OCI-LY7 (cell line): Measurements from ENCODE around the gene PRRC2B. TPM values are rescaled to one million over a fixed set of nuclear protein-coding genes. Genes with fewer than 3 reads are reported as not detected.

ENCODE experiments used
- BruUV-seq: library from RNA; stranded (reverse); fragments of 400-500 nt; replicated peaks from 2 replicates; lab custom pipeline; 2021; lab: Mats Ljungman, UMichigan
- CTCF ChIA-PET: fragments of 300-600 bp; sonication (Branson Sonifier 250); formaldehyde crosslinking; loops from one replicate; lab custom pipeline; 2022; ENCODE audit warnings: antibody characterized with exemption; ENCODE audit not compliant: unreplicated experiment; lab: Charles Lee
- POLR2A ChIA-PET: fragments of 300-600 bp; sonication (Branson Sonifier 250); formaldehyde crosslinking; loops from one replicate; lab custom pipeline; 2022; ENCODE audit warnings: antibody characterized with exemption; lab: Charles Lee
- DNase-seq: peaks from one replicate; pipeline ENCODE4 v3.0.0-alpha.2; 2015; ENCODE audit warnings: low spot score
- H2AFZ ChIP-seq: fragments of 200-600 bp; sonication (generic), shearing (Covaris generic); 2 replicates; pipeline ENCODE4 v1.6.1; 2014; ENCODE audit warnings: mild to moderate bottlenecking, antibody characterized with exemption, low read length, moderate library complexity
- H3K27ac ChIP-seq: fragments of 200-600 bp; sonication (generic); 2 replicates; pipeline ENCODE4 v1.5.1; 2014; ENCODE audit warnings: mixed run types, low read depth, mild to moderate bottlenecking, moderate library complexity, low read length, inconsistent platforms; ENCODE audit not compliant: poor library complexity, severe bottlenecking
- H3K36me3 ChIP-seq: fragments of 200-600 bp; sonication (generic); 2 replicates; pipeline ENCODE4 v1.6.1; 2014; ENCODE audit warnings: mild to moderate bottlenecking, antibody characterized with exemption, low read length, moderate library complexity, mixed read lengths; ENCODE audit not compliant: insufficient read depth
- H3K4me1 ChIP-seq: fragments of 200-600 bp; sonication (generic); 2 replicates; pipeline ENCODE4 v1.5.1; 2014; ENCODE audit warnings: mild to moderate bottlenecking, low read length; ENCODE audit not compliant: insufficient read depth, poor library complexity, severe bottlenecking
- H3K4me2 ChIP-seq: fragments of 200-600 bp; sonication (generic); 2 replicates; pipeline ENCODE4 v1.6.1; 2014; ENCODE audit warnings: mild to moderate bottlenecking, low read length
- H3K4me3 ChIP-seq: fragments of 200-600 bp; sonication (generic); 2 replicates; pipeline ENCODE4 v1.5.1; 2014; ENCODE audit warnings: mild to moderate bottlenecking, low read depth, low read length; ENCODE audit not compliant: poor library complexity, severe bottlenecking
- H3K79me2 ChIP-seq: fragments of 200-600 bp; sonication (generic); 2 replicates; pipeline ENCODE4 v1.6.1; 2016; ENCODE audit warnings: low read depth, mild to moderate bottlenecking, low read length, moderate library complexity, mixed read lengths; ENCODE audit not compliant: insufficient read depth
- H3K9me2 ChIP-seq: fragments of 200-600 bp; sonication (generic); 2 replicates; pipeline ENCODE4 v1.6.1; 2016; ENCODE audit warnings: mild to moderate bottlenecking, low read length, mixed read lengths; ENCODE audit not compliant: insufficient read depth
- H3K9me3 ChIP-seq: fragments of 200-600 bp; sonication (generic); 2 replicates; pipeline ENCODE4 v1.6.1; 2014; ENCODE audit warnings: mild to moderate bottlenecking, mixed run types, low read length, mixed read lengths
- H4K20me1 ChIP-seq: fragments of 200-600 bp; sonication (generic); 2 replicates; pipeline ENCODE4 v1.6.1; 2014; ENCODE audit warnings: mild to moderate bottlenecking, antibody characterized with exemption, low read length, moderate library complexity, mixed read lengths; ENCODE audit not compliant: insufficient read depth
- CTCF ChIP-seq: fragments of 200-600 bp; sonication (generic); conservative IDR thresholded peaks from 2 replicates; pipeline ENCODE4 v1.5.1; 2014; ENCODE audit warnings: mild to moderate bottlenecking, antibody characterized with exemption, low read length, moderate library complexity, mixed read lengths
- EZH2phosphoT487 ChIP-seq: fragments of 200-600 bp; sonication (generic); IDR thresholded peaks from 2 replicates; pipeline ENCODE4 v1.6.1; 2018; ENCODE audit warnings: low read depth, borderline replicate concordance, mild to moderate bottlenecking, mixed run types, antibody characterized with exemption, low read length, moderate library complexity, mixed read lengths
- intact Hi-C: fragments of 100-400 bp; cut with micrococcal nuclease; formaldehyde crosslinking; loops from one replicate; pipeline ENCODE4 v1.10.0; 2022; ENCODE audit not compliant: unreplicated experiment
- total RNA-seq, 2 experiments: library from RNA; depleted of rRNA in 1 of 2; stranded (reverse); fragments of >200 nt in 1 of 2; shearing (Covaris generic) in 1 of 2; gene quantifications; 2 replicates each; pipeline ENCODE4 v1.2.3, GENCODE V29; 2014 to 2022

Gene PRRC2B
- total RNA-seq, 2 experiments from 2014 or later = 84.2 to 210 TPM

- H3K79me2 ChIP-seq = no peaks in the 10 kb centered on the region
- no peak for DNase-seq
- H3K4me2 ChIP-seq = no peak overlapping the region
- H2AFZ ChIP-seq = no peak overlapping the region
- no peaks in the 10 kb centered on the region for H3K9me3 ChIP-seq
- peaks cover 100% of the 10 kb centered on the region for H3K36me3 ChIP-seq
- intact Hi-C loops = no loop called here
- no TSS peak for BruUV-seq
- no peaks in the 10 kb centered on the region for H3K9me2 ChIP-seq
- H3K4me1 ChIP-seq = no peaks in the 10 kb centered on the region
- ChIA-PET CTCF (no interaction called here), POLR2A (interaction anchor here (0.5 kb wide), 1 partner anchor 1436 kb away, joined by 3 read pairs; no protein-coding TSS in a partner anchor)
- TF ChIP-seq CTCF (no peak), EZH2phosphoT487 (no peak)
- no peak overlapping the region for H3K4me3 ChIP-seq
- no peak overlapping the region for H3K27ac ChIP-seq
- H4K20me1 ChIP-seq = no peaks in the 10 kb centered on the region
Measured at GRCh38 chr9:131487001-131487400, 93.1 kb downstream of the PRRC2B start.

DNA sequence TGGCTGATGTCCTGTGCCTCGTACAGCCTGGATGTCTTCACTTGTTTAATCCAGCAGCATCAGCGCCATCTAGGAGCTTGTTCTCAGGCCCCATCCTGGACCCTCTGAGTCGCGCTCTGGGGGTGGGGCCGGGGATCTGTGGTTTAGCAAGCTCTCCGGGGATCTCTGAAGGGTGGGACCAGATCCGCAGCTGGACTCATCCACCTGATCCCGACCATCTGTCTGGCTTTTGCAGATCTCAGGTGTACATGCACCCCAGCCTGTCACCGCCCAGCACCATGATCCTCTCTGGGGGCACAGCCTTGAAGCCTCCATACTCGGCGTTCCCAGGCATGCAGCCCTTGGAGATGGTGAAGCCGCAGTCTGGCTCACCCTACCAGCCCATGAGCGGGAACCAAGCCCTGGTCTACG is 93.7 kb downstream of the PRRC2B start:
- no peak for DNase-seq
- Histone ChIP-seq H3K9me2 (no peaks in the 10 kb centered on the region), H3K4me2 (no peak overlapping the region), H3K4me1 (no peaks in the 10 kb centered on the region), H2AFZ (no peak overlapping the region), H3K79me2 (no peaks in the 10 kb centered on the region), H3K36me3 (peaks cover 100% of the 10 kb centered on the region), H3K9me3 (no peaks in the 10 kb centered on the region), H3K27ac (no peak overlapping the region), H4K20me1 (no peaks in the 10 kb centered on the region), H3K4me3 (no peak overlapping the region)
- ChIA-PET CTCF (no interaction called here), POLR2A (interaction anchor here (0.7 kb wide), 1 partner anchor 144 kb away, joined by 3 read pairs; no protein-coding TSS in a partner anchor)
- BruUV-seq = no TSS peak
- intact Hi-C loops = no loop called here
- TF ChIP-seq CTCF (no peak), EZH2phosphoT487 (no peak)

GRCh38 chr9:131490514-131490913 is 96.6 kb downstream of the PRRC2B start:
- H3K9me3 ChIP-seq = no peaks in the 10 kb centered on the region
- no peak for DNase-seq
- ChIA-PET CTCF (no interaction called here), POLR2A (no interaction called here)
- no peaks in the 10 kb centered on the region for H4K20me1 ChIP-seq
- intact Hi-C loops = no loop called here
- no peak overlapping the region for H3K4me2 ChIP-seq
- no peaks in the 10 kb centered on the region for H3K79me2 ChIP-seq
- no peak overlapping the region for H3K27ac ChIP-seq
- TF ChIP-seq EZH2phosphoT487 (no peak), CTCF (no peak)
- H3K9me2 ChIP-seq = no peaks in the 10 kb centered on the region
- H3K4me1 ChIP-seq = no peaks in the 10 kb centered on the region
- H2AFZ ChIP-seq = no peak overlapping the region
- no TSS peak for BruUV-seq
- H3K4me3 ChIP-seq = no peak overlapping the region
- peaks cover 100% of the 10 kb centered on the region for H3K36me3 ChIP-seq
